ENCODE data around the gene RASSF8.

DNA sequence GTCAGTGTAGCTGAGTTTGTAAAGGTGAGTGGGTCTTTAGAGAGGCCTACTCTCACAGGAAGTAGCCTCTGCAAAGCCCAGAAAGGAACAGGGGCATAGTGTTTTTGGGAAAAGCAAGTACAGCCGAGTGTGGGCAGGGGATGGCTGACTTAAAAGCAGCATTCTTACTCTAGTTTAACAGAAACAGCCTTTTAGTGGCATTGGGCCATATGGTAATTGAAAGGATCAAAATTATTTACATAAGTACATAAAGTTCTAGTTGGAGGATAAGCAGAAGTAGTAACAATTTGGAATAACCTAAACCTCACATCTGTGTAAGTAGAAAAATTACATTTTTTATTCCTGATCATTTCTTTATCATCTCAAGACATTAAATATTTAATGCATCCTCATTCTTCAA lies 49.1 kb downstream of the RASSF8 start:
- TF ChIP-seq EZH2 (IDR thresholded peaks at IDR 0.05; ENCODE audit: low read length), result no peak
- TF ChIP-seq, protein P1, sequence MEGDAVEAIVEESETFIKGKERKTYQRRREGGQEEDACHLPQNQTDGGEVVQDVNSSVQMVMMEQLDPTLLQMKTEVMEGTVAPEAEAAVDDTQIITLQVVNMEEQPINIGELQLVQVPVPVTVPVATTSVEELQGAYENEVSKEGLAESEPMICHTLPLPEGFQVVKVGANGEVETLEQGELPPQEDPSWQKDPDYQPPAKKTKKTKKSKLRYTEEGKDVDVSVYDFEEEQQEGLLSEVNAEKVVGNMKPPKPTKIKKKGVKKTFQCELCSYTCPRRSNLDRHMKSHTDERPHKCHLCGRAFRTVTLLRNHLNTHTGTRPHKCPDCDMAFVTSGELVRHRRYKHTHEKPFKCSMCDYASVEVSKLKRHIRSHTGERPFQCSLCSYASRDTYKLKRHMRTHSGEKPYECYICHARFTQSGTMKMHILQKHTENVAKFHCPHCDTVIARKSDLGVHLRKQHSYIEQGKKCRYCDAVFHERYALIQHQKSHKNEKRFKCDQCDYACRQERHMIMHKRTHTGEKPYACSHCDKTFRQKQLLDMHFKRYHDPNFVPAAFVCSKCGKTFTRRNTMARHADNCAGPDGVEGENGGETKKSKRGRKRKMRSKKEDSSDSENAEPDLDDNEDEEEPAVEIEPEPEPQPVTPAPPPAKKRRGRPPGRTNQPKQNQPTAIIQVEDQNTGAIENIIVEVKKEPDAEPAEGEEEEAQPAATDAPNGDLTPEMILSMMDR (optimal IDR thresholded peaks at IDR 0.05 in 1 of 3, IDR thresholded peaks at IDR 0.05 in 1 of 3, conservative IDR thresholded peaks at IDR 0.05 in 1 of 3; ENCODE audit: extremely low read depth in 1 of 3, insufficient read depth in 2 of 3, low read length in 3 of 3), result no peak

Data from keratinocyte (primary cell).